GM18951 (cell line): Measurements from ENCODE around the gene EEF2KMT.
"Not testable (repeated sequence)": the region's sequence is repeated elsewhere in the genome, so short reads cannot be mapped to it uniquely, and the experiment has no call there.

Experiments used
- POLR2A ChIP-seq: IDR thresholded peaks from 4 replicates; pipeline ENCODE4 v1.6.1; 2011; ENCODE audit warnings: mild to moderate bottlenecking; ENCODE audit not compliant: insufficient read length, insufficient read depth; ENCODE audit errors: extremely low read depth
- in situ Hi-C: fragments of 300-500 bp; cut with MboI; formaldehyde crosslinking; loops from one replicate; pipeline ENCODE4 v1.12.0; 2022; ENCODE audit warnings: low sequenced_read_pairs, mixed read lengths, inconsistent platforms; ENCODE audit not compliant: unreplicated experiment

EEF2KMT gene

DNA sequence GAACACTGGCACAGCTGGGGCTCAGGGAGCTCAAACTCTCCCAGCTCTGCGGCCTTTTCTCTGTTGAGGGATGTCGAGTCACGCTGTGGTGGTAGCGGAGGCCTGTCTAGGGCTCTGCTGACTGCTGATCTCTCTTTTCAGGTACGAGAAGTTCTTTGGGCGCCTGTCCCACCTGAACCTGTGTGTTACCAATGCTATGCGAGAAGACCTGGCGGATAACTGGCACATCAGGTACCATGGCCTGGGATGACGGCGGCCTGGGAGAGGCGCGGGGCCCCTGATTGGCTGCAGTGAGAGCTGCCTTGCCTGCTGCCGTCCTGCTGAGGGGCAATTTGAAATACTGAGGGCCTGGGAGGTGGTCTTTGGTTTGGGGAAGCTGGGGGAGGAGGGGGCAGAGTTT, 20.3 kb downstream of the EEF2KMT start:
- in situ Hi-C loops = no loop called here
- no peak for TF ChIP-seq POLR2A

GRCh38 chr16:5075637-5076036, 22.0 kb downstream of the EEF2KMT start:
- in situ Hi-C loops = no loop called here
- TF ChIP-seq POLR2A = no peak

- in situ Hi-C loops = not testable (repeated sequence)
These were observed 23.8 kb downstream of the EEF2KMT start for GRCh38 chr16:5073771-5074170.

DNA sequence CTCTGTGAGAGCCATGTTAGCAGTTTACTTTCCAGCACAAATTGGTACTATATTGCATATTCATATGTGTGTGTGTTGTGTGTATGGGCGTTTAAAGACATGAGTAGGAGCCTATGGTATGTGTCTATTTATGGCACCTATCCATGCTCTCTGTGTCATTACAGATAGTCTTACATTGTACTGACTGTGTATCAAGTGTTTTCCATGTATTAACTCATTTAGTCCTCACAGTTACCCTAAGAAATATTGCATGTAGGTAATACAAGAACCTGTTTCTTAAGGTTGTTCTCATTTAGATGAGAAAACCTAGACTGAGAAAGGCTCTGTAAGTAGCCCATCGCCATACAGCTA, 24.3 kb downstream of the EEF2KMT start:
- no peak for TF ChIP-seq POLR2A
- in situ Hi-C loops = no loop called here

GRCh38 chr16:5072334-5073278, 25.0 kb downstream of the EEF2KMT start:
- TF ChIP-seq POLR2A = no peak
- in situ Hi-C loops = no loop called here

DNA sequence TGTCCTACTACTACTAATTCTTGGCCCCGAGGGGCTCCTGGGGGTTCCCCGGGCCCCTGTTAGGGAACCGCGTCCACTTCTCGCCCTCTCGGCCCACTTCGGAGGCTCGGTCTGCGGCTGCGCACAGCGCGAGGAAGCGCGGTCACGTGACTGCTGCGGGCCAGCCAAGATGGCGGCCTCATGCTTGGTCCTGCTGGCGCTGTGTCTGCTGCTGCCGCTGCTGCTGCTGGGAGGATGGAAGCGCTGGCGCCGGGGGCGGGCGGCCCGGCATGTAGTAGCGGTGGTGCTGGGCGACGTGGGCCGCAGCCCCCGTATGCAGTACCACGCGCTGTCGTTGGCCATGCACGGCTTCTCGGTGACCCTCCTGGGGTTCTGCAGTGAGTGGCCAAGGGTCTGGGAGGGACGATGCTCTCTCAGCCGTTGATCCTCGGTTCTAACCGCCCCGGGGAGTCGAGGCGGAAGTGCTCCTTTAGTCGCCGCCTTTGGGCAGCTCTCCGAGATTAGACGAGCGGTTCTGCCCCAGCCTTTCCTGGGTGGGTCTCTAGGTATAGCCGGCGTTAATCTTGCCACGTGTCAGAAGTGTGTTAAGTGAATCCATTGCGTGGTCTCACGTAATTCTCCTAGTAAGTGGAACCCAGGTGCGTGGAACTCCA, 25.8 kb downstream of the EEF2KMT start, which contains the start of gene ALG1:
Gene ALG1, plus strand, starts transcription at position 163 of the 653 bp plus-strand sequence. Its CDS starts 7 bp downstream, at position 170.
- in situ Hi-C loops = no loop called here
- peak; percentile 98 for TF ChIP-seq POLR2A

- no peak for TF ChIP-seq POLR2A
- in situ Hi-C loops = no loop called here
These were observed 26.3 kb downstream of the EEF2KMT start for GRCh38 chr16:5071341-5071680.

DNA sequence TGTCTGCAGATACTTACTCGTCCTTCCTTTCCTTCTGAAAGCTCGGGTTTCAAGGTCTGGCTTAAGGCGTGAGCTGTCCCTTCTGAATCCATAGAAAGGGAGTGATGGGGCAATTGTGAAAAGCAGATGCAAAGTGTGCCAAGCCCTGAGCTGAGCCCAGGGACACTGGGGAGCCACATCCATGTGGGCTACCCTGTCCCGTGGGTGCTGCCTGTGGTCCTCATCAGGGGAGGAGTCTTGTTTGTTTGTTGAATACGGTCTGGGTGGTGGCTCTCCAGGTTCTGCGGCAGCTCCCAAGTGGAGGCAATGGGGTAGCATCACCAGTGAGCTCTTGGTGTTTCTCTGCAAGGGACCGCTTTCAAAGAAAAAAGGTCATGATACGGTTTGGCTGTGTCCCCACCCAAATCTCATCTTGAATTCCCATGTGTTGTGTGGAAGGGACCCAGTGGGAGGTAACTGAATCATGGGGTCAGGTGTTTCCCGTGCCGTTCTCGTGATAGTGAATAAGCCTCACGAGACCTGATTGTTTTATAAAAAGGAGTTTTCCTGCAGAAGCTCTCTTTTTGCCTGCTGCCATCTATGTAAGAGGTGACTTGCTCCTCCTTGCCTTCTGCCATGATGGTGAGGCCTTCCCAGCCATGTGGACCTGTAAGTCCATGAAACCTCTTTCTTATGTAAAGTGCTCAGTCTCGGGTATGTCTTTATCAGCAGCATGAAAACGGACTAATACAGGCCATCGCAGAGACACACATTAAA, 27.0 kb downstream of the EEF2KMT start:
- TF ChIP-seq POLR2A = no peak
- in situ Hi-C loops = no loop called here

- no peak for TF ChIP-seq POLR2A
- in situ Hi-C loops = no loop called here
These were observed 27.7 kb downstream of the EEF2KMT start for GRCh38 chr16:5069854-5070253.

DNA sequence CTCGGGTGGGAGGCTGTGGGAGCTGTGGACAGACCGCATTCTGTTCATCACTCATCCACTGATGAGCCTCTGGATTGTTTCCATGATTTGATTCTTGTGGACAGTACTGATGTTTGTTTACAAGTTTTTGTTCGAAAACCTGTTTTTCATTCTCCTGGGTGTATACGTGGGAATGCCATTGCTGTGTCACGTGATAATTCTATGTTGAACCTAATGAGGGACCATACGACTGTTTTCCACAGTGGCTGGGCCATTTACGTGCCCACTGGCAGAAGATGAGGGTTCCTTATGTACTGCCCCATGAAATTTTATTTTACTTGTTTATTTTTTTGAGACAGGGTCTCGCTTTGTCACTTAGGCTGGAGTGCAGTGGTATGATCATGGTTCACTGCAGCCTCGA, 28.5 kb downstream of the EEF2KMT start:
- in situ Hi-C loops = no loop called here
- TF ChIP-seq POLR2A = no peak

DNA sequence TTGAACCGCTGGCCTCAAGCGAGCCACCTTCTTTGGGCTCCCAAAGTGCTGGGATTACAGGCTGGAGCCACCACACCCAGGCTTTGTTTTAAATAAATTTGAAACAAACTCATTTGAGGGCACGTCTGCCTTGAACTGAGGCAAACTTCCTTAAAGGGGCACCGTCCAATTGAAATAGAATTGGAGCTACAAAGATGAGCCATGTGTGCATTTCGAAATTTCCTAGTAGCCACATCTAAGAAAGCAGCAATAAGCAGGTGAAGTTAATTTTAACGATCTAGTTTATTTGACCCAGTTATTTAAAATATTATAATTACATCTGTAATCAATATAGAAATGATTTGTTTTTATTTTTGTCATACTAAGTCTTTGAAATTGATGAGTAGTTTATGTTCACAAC, 31.1 kb downstream of the EEF2KMT start:
- no peak for TF ChIP-seq POLR2A
- in situ Hi-C loops = no loop called here

- TF ChIP-seq POLR2A = no peak
- in situ Hi-C loops = no loop called here
These were observed 31.8 kb downstream of the EEF2KMT start, which contains the start of gene C16orf89 for GRCh38 chr16:5065813-5066212. Gene C16orf89 (minus strand): TSS chr16:5065956. CDS start chr16:5065908, 48 bp downstream.

DNA sequence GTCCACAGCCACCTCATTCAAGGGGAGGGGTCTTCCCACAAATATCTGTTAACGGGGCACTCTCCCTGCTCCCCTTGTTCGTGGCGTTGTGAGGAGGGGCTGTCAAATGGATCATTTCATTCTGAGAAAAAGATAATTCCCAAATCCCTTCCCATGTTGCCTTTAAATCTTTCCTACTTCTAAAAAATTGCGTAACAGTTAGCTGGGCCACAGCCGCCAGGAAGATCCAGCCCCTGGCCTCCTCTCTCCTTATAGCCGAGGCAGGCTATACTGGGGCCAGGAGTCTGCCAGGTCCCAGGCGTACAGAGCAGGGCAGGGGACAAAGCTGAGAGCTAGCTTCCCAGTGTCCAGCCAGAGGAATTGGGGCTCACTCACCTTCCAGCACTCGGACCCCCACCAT, 32.3 kb downstream of the EEF2KMT start:
- no peak for TF ChIP-seq POLR2A
- in situ Hi-C loops = no loop called here

DNA sequence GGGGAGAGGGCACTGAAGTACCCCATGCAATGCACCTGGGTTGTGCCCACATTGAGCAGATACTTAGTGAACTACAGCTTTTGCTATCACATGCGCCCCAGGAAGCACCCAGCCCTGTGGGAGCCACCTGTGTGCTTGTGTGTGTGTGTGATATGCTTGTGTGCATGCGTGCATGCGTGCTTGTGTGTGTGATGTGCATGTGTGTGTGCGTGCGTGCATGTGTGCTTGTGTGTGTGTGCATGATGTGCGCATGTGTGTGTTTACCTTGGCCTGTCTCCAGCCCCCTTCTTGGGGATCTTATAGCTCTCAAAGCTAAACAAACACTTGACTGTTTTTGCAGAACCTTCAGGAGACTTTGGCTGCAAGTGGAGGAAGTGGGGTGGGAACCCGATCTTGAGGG, 32.7 kb downstream of the EEF2KMT start:
- in situ Hi-C loops = no loop called here
- no peak for TF ChIP-seq POLR2A
